Measurements from ENCODE around the gene PTPRD. TPM values are rescaled to one million over a fixed set of nuclear protein-coding genes. Genes with fewer than 3 reads are reported as not detected.
A peak's percentile ranks its signal among the peaks of the same experiment; 100 is the strongest.

PTPRD gene
- total RNA-seq, 1 experiment from 2014 or later: 32.5 TPM

DNA sequence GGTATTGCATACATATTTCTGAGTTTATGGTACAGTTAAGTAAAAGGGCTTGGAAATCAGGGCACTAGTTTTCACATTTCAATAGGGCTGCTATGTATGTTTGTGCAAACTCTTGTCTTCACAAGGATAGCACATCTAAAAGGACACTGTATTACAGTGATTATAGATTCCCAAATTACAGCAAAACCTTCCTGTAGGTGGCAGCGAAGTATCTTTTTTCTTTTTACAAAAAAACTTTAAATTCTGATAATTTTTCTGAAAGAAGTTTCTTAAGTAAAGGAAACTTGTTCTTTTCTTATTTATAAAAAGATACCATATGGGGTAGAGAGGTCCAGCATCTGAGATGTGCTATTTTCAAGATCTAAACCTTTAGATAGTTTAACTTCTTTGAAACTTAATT is 337.8 kb downstream of the PTPRD start:
- H4K91ac ChIP-seq (ENCODE audit: insufficient read length, low read depth, low read length): no peak overlapping the region
- Mint-ChIP-seq H3K9me3 (no peaks in the 10 kb centered on the region), H3K27me3 (ENCODE audit: low read depth) (no peaks in the 10 kb centered on the region; the same call in 1 of the 2 replicates), H3K36me3 (ENCODE audit: insufficient read depth in 1 of 3, low read depth in 3 of 3) (no peaks in the 10 kb centered on the region), H3K27ac (no peak overlapping the region), H3K4me1 (peaks cover 0 to 5% of the 10 kb centered on the region in 2 experiments; a peak in 1 of 4 replicates), H3K4me3 (no peak overlapping the region)
- no peak overlapping the region for H3K23ac ChIP-seq (ENCODE audit: insufficient read length, low read depth, low read length)
- H2BK15ac ChIP-seq (ENCODE audit: low read depth, low read length): no peak overlapping the region
- no peak overlapping the region for H3K18ac ChIP-seq (ENCODE audit: insufficient read length, low read depth, low read length)
- no peaks in the 10 kb centered on the region for H3K4me1 ChIP-seq (ENCODE audit: insufficient read depth, low read length)
- H2AK5ac ChIP-seq (ENCODE audit: insufficient read length, low read length): no peak overlapping the region
- no peak overlapping the region for H3K27ac ChIP-seq (ENCODE audit: insufficient read length, low read depth, low read length)
- H4K8ac ChIP-seq (replicated peaks; ENCODE audit: insufficient read length, low read depth, low read length): no peak overlapping the region
- WGBS (ENCODE audit: extremely low coverage, insufficient read length, low lambda C conversion rate): no CpG with 5 or more reads among the region's 1 CpG
- no peak overlapping the region for H3K56ac ChIP-seq (ENCODE audit: insufficient read length, low read depth, low read length)
- no peak overlapping the region for H3K4ac ChIP-seq (ENCODE audit: low read depth, low read length)
- H2BK120ac ChIP-seq (ENCODE audit: low read depth, low read length, poor library complexity, severe bottlenecking): no peak overlapping the region
- no peaks in the 10 kb centered on the region for H3K9me3 ChIP-seq (ENCODE audit: control insufficient read depth, low read depth, low read length)
- H3K27me3 ChIP-seq (ENCODE audit: insufficient read depth, low read length): no peaks in the 10 kb centered on the region
- H2BK20ac ChIP-seq (ENCODE audit: low read depth, low read length, poor library complexity, severe bottlenecking): no peak overlapping the region
- H4K5ac ChIP-seq (ENCODE audit: insufficient read length, low read depth, low read length): no peak overlapping the region
- no peak overlapping the region for H3K14ac ChIP-seq (ENCODE audit: insufficient read depth, low read length)
- no peaks in the 10 kb centered on the region for H4K20me1 ChIP-seq (ENCODE audit: control insufficient read depth, insufficient read depth, insufficient read length)
- H3T11ph ChIP-seq (ENCODE audit: low read length): no peak overlapping the region
- no peaks in the 10 kb centered on the region for H3K23me2 ChIP-seq (ENCODE audit: insufficient read length, low read depth, low read length, poor library complexity, severe bottlenecking)
- H3K9ac ChIP-seq (ENCODE audit: extremely low read depth, insufficient read length, low read length): no peak overlapping the region
- H2AFZ ChIP-seq (ENCODE audit: low read length): no peak overlapping the region
- H3K79me1 ChIP-seq (ENCODE audit: insufficient read depth, low read depth, low read length, poor library complexity, severe bottlenecking): no peaks in the 10 kb centered on the region
- TF ChIP-seq, protein P1, sequence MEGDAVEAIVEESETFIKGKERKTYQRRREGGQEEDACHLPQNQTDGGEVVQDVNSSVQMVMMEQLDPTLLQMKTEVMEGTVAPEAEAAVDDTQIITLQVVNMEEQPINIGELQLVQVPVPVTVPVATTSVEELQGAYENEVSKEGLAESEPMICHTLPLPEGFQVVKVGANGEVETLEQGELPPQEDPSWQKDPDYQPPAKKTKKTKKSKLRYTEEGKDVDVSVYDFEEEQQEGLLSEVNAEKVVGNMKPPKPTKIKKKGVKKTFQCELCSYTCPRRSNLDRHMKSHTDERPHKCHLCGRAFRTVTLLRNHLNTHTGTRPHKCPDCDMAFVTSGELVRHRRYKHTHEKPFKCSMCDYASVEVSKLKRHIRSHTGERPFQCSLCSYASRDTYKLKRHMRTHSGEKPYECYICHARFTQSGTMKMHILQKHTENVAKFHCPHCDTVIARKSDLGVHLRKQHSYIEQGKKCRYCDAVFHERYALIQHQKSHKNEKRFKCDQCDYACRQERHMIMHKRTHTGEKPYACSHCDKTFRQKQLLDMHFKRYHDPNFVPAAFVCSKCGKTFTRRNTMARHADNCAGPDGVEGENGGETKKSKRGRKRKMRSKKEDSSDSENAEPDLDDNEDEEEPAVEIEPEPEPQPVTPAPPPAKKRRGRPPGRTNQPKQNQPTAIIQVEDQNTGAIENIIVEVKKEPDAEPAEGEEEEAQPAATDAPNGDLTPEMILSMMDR (conservative IDR thresholded peaks at IDR 0.05): peak; percentile 56
- no peak overlapping the region for H3K4me2 ChIP-seq (ENCODE audit: insufficient read depth, insufficient read length, low read length)
- no peak for DNase-seq
- H2BK5ac ChIP-seq (ENCODE audit: insufficient read length, low read length): no peak overlapping the region
- H2BK12ac ChIP-seq (ENCODE audit: insufficient read length, low read depth, low read length): no peak overlapping the region
- H3K79me2 ChIP-seq (ENCODE audit: insufficient read depth, low read length): no peaks in the 10 kb centered on the region

Measured in H9 (cell line).